SK-N-MC (cell line): ENCODE measurements around the gene ERBIN.

Experiments
- EZH2 ChIP-seq: fragments of 200-600 bp; sonication (generic); IDR thresholded peaks from one replicate; pipeline ENCODE4 v1.6.1; 2017; ENCODE audit warnings: antibody characterized with exemption
- FOXP2 ChIP-seq: optimal IDR thresholded peaks from 2 replicates; pipeline ENCODE3; 2011; ENCODE audit warnings: mild to moderate bottlenecking, moderate library complexity; ENCODE audit not compliant: insufficient read depth; ENCODE audit errors: extremely low read length, control extremely low read depth
- POLR2AphosphoS5 ChIP-seq: IDR thresholded peaks from 2 replicates; pipeline ENCODE4 v1.6.1; 2012; ENCODE audit warnings: mild to moderate bottlenecking, low read depth, low read length, borderline replicate concordance

DNA sequence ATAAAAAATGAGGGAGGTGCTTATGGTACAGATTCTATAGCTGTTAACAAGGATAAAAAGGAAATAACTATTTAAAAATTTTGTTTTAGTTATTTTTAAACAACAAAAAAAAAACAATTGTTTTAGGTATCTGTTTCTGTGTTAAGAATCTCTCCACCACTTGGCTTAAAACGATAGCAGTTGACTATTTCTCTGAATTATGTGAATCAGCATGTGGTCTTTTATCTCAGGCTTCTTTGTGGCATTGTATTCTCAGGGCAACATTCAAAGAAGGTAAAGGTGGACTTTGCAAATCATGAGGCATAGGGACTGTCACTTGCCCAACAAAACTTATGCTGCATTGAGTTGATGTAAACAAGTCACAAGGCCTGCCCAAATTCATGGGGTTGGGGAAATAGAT lies 55.2 kb downstream of the ERBIN start:
- TF ChIP-seq EZH2 (no peak), POLR2AphosphoS5 (no peak), FOXP2 (no peak)
